ENCODE data around the gene PCDHGA5. TPM values are rescaled to one million over a fixed set of nuclear protein-coding genes. Genes with fewer than 3 reads are reported as not detected.

PCDHGA5 gene
- total and polyA plus RNA-seq, 2 experiments from 2014 or later = 0.35 to 0.86 TPM

- H3K9me2 ChIP-seq (ENCODE audit: insufficient read depth) = no peaks in the 10 kb centered on the region
- DNase-seq = no peak
- peaks cover 7% of the 10 kb centered on the region for H3K9me3 ChIP-seq (ENCODE audit: low read depth)
- TF ChIP-seq EZH2 (IDR thresholded peaks at IDR 0.05; ENCODE audit: insufficient read depth, poor library complexity, severe bottlenecking) = no peak
- no peak for TF ChIP-seq EZH2phosphoT487 (IDR thresholded peaks at IDR 0.05; ENCODE audit: insufficient read depth, low read depth)
- no peak overlapping the region for H3K4me2 ChIP-seq (ENCODE audit: unreplicated experiment)
- H3K79me2 ChIP-seq (ENCODE audit: insufficient read depth) = peaks cover 6% of the 10 kb centered on the region; the same call in 1 of the 2 replicates
- no peaks in the 10 kb centered on the region for H4K20me1 ChIP-seq (ENCODE audit: insufficient read depth)
- H2AFZ ChIP-seq = no peak overlapping the region
- H3K36me3 ChIP-seq (ENCODE audit: low read depth) = no peaks in the 10 kb centered on the region; the same call in 1 of the 2 replicates
- no peak overlapping the region for H3K9ac ChIP-seq
- no peaks in the 10 kb centered on the region for H3K4me1 ChIP-seq (ENCODE audit: insufficient read depth)
- in situ Hi-C loops (cut with MboI) = no loop called here
- no peak overlapping the region for H3K4me3 ChIP-seq
- H3K27me3 ChIP-seq (replicated peaks; ENCODE audit: insufficient read depth) = no peaks in the 10 kb centered on the region
- H3F3A ChIP-seq (ENCODE audit: insufficient read depth) = no peaks in the 10 kb centered on the region
- no peak overlapping the region for H3K27ac ChIP-seq
Measured at GRCh38 chr5:141362719-141363118, 1.2 kb upstream of the PCDHGA5 start.

DNA sequence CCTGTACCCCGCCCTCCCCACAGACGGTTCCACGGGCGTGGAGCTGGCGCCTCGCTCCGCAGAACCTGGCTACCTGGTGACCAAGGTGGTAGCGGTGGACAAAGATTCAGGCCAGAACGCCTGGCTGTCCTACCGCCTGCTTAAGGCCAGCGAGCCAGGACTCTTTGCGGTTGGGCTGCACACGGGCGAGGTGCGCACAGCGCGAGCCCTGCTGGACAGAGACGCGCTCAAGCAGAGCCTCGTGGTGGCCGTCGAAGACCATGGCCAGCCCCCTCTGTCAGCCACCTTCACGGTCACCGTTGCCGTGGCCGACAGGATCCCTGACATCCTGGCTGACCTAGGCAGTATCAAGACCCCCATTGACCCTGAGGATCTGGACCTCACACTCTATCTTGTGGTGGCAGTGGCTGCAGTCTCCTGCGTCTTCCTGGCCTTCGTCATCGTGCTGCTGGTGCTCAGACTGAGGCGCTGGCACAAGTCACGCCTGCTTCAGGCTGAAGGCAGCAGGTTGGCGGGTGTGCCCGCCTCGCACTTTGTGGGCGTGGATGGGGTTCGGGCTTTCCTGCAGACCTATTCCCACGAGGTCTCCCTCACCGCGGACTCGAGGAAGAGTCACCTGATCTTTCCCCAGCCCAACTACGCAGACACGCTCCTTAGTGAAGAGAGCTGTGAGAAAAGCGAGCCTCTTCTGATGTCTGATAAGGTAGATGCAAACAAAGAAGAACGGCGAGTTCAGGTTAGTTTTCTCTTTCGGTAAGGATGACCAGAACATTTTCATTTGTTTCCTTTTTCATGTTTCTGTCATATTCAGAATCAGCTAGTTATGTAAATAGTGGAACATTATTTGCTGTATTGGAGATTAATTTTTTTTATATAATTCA is 2.3 kb downstream of the PCDHGA5 start:
- H3K4me2 ChIP-seq (ENCODE audit: unreplicated experiment) = no peak overlapping the region
- in situ Hi-C loops (cut with MboI) = no loop called here
- no peak overlapping the region for H3K9ac ChIP-seq
- no peak for DNase-seq
- TF ChIP-seq EZH2 (IDR thresholded peaks at IDR 0.05; ENCODE audit: insufficient read depth, poor library complexity, severe bottlenecking) (no peak), EZH2phosphoT487 (IDR thresholded peaks at IDR 0.05; ENCODE audit: insufficient read depth, low read depth) (no peak)
- no peaks in the 10 kb centered on the region for H3K4me1 ChIP-seq (ENCODE audit: insufficient read depth)
- H3K79me2 ChIP-seq (ENCODE audit: insufficient read depth) = no peaks in the 10 kb centered on the region
- H3K27me3 ChIP-seq (replicated peaks; ENCODE audit: insufficient read depth) = no peaks in the 10 kb centered on the region
- no peak overlapping the region for H3K4me3 ChIP-seq
- no peaks in the 10 kb centered on the region for H4K20me1 ChIP-seq (ENCODE audit: insufficient read depth)
- 43 to 49% methylated on average over 37 to 44 of the region's 46 CpGs for WGBS, 2 experiments (ENCODE audit: low coverage in 1 of 2, low lambda C conversion rate in 2 of 2, missing lambda C conversion rate in 2 of 2)
- no peaks in the 10 kb centered on the region; the same call in 1 of the 2 replicates for H3K36me3 ChIP-seq (ENCODE audit: low read depth)
- no peaks in the 10 kb centered on the region for H3F3A ChIP-seq (ENCODE audit: insufficient read depth)
- no peak overlapping the region for H2AFZ ChIP-seq
- H3K27ac ChIP-seq = no peak overlapping the region
- no peaks in the 10 kb centered on the region for H3K9me2 ChIP-seq (ENCODE audit: insufficient read depth)
- H3K9me3 ChIP-seq (ENCODE audit: low read depth) = peaks cover 3% of the 10 kb centered on the region

DNA sequence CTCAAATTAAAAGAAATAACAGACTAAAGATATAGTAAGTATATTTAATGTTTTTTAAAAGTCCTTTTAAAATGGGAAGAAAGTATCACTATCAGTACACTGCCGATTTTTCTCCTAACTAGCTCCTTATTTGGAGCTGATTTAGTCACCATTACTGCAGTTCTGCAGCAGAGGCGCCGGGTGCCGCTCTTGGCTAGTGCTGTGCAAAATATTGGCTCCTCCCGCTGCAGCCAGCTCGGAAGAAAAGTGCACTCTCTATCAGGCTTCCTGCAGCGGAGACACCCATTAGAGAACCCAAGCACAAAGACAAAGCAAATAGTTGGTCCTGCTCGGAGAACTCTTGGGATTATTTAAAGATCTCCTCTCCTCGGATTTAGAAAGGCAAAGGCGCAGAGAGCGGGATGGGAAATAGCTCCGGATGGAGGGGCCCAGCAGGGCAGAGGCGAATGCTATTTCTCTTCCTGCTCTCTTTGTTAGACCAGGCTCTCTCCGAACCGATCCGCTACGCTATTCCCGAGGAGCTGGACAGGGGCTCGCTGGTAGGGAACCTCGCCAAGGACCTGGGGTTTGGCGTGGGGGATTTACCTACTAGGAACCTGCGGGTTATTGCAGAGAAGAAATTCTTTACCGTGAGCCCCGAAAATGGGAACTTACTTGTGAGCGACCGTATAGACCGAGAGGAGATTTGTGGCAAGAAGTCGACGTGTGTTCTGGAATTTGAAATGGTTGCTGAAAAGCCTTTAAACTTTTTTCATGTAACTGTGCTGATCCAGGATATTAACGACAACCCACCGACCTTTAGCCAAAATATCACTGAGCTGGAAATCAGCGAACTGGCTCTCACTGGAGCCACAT is 6.3 kb downstream of the PCDHGA5 start, which contains the start of gene PCDHGB3:
Gene PCDHGB3 (plus strand): TSS at position 249 of the 855 bp plus-strand sequence. CDS start 153 bp downstream, at position 402.
- H3K27ac ChIP-seq = no peak within 1 kb of the TSS
- H3K9me3 ChIP-seq (ENCODE audit: low read depth) = no peaks in the 10 kb centered on the region
- H3K4me2 ChIP-seq (ENCODE audit: unreplicated experiment) = peak within 1 kb of the TSS; percentile 45
- peak within 1 kb of the TSS; percentile 69 for H2AFZ ChIP-seq
- no peaks in the 10 kb centered on the region for H3K4me1 ChIP-seq (ENCODE audit: insufficient read depth)
- H3K36me3 ChIP-seq (ENCODE audit: low read depth) = no peaks in the 10 kb centered on the region
- 0 out of 2 replicates have a peak within 1 kb of the TSS, but pooled peaks have one; percentile 3 for H3K9ac ChIP-seq
- H3F3A ChIP-seq (ENCODE audit: insufficient read depth) = no peaks in the 10 kb centered on the region
- DNase-seq = peak; percentile 81
- in situ Hi-C loops (cut with MboI) = no loop called here
- WGBS, 2 experiments (ENCODE audit: low coverage in 1 of 2, low lambda C conversion rate in 2 of 2, missing lambda C conversion rate in 2 of 2) = 28 to 31% methylated on average over 32 of the region's 32 CpGs
- H3K9me2 ChIP-seq (ENCODE audit: insufficient read depth) = no peaks in the 10 kb centered on the region
- no peaks in the 10 kb centered on the region for H3K27me3 ChIP-seq (replicated peaks; ENCODE audit: insufficient read depth)
- TF ChIP-seq EZH2phosphoT487 (IDR thresholded peaks at IDR 0.05; ENCODE audit: insufficient read depth, low read depth) (no peak), EZH2 (IDR thresholded peaks at IDR 0.05; ENCODE audit: insufficient read depth, poor library complexity, severe bottlenecking) (no peak)
- no peaks in the 10 kb centered on the region for H4K20me1 ChIP-seq (ENCODE audit: insufficient read depth)
- peak within 1 kb of the TSS; percentile 59 for H3K4me3 ChIP-seq
- no peaks in the 10 kb centered on the region for H3K79me2 ChIP-seq (ENCODE audit: insufficient read depth)
